Kidney (tissue), 14 donors: ENCODE data around the gene LRBA. TPM values are rescaled to one million over a fixed set of nuclear protein-coding genes. Genes with fewer than 3 reads are reported as not detected.

Experiments
- DNase-seq, 5 donors: peaks; one replicate each; pipeline ENCODE4 v3.0.0-alpha.2; 2013 to 2020
- FAIRE-seq: peaks from 2 replicates; lab custom pipeline; 2012; peaks lifted over from hg19 to GRCh38; lab: Jason Lieb, UNC
- H3K27ac ChIP-seq, 2 donors: one replicate each; pipeline ENCODE4 v1.7.0; 2013; ENCODE audit warnings: low read depth in 2 of 2, low read length in 2 of 2, inconsistent platforms in 1 of 2
- H3K27me3 ChIP-seq: one replicate; pipeline ENCODE4 v1.7.1; 2013; ENCODE audit warnings: low read length, inconsistent platforms; ENCODE audit not compliant: control insufficient read depth, insufficient read depth
- H3K36me3 ChIP-seq, 3 donors: one replicate each; pipeline versions ENCODE4 v1.7.0 to v1.7.1; 2013; ENCODE audit warnings: low read length in 3 of 3, control low read depth in 1 of 3, inconsistent platforms in 1 of 3; ENCODE audit not compliant: insufficient read depth in 3 of 3, control insufficient read depth in 2 of 3
- H3K4me1 ChIP-seq, 3 donors: one replicate each; pipeline versions ENCODE4 v1.7.0 to v1.7.1; 2013; ENCODE audit warnings: low read length in 3 of 3, inconsistent platforms in 1 of 3, low read depth in 1 of 3; ENCODE audit not compliant: control insufficient read depth in 2 of 3, insufficient read depth in 2 of 3
- H3K4me3 ChIP-seq, 3 donors: one replicate each; pipeline versions ENCODE4 v1.7.0 to v1.8.1; 2013; ENCODE audit warnings: low read length in 3 of 3, control low read depth in 1 of 3, inconsistent platforms in 1 of 3
- H3K9ac ChIP-seq, 3 donors: one replicate each; pipeline versions ENCODE4 v1.7.0 to v1.7.1; 2013; ENCODE audit warnings: low read length in 3 of 3, control low read depth in 1 of 3, inconsistent platforms in 1 of 3
- H3K9me3 ChIP-seq, 3 donors: one replicate each; pipeline versions ENCODE4 v1.7.0 to v1.7.1; 2013; ENCODE audit warnings: low read length in 3 of 3, control low read depth in 1 of 3, inconsistent platforms in 1 of 3; ENCODE audit not compliant: control insufficient read depth in 2 of 3, insufficient read depth in 1 of 3
- CTCF ChIP-seq: IDR thresholded peaks from 3 replicates; pipeline ENCODE4 v1.5.1; 2012; ENCODE audit warnings: mild to moderate bottlenecking, moderate library complexity, borderline replicate concordance; ENCODE audit not compliant: insufficient read depth; ENCODE audit errors: extremely low read depth
- intact Hi-C: fragments of 100-400 bp; cut with DNase I; formaldehyde crosslinking; loops from one replicate; pipeline ENCODE4 v1.11.1; 2022
- polyA plus RNA-seq: library from polyadenylated mRNA; stranded (reverse); fragments of 350-450 nt; fragmentation: Illumina TruSeq; extraction: RNeasy Lipid Tissue Mini Kit (QIAGEN cat#74804); gene quantifications from one replicate; pipeline ENCODE4 v1.2.3, GENCODE V29; 2014; ENCODE audit warnings: low read depth, low replicate concordance; ENCODE audit not compliant: insufficient read depth
- total RNA-seq: library from RNA; stranded (reverse); fragmentation: NEBNext Ultra II Directional; extraction: Animal tissue kit (Norgen Biotek cat#: 25700); gene quantifications from one replicate; pipeline ENCODE4 v1.2.1, GENCODE V29; 2021
- donor health status: control.
- donor health status: control.
- donor health status: control.
- donor health status: control.
- donor health status: control.
- donor health status: DM: yes; HTN: yes; CAD: no.
- donor health status: Normal renal cell carcinoma (clear cell type).

LRBA gene
- total and polyA plus RNA-seq, 2 donors from 2014 or later: 20.3 to 76.7 TPM

GRCh38 chr4:150244600-150244999 is 770.5 kb downstream of the LRBA start:
- intact Hi-C loops: no loop called here

GRCh38 chr4:150243932-150244331 is 771.2 kb downstream of the LRBA start:
- H3K9ac ChIP-seq: no peak overlapping the region
- no peak for FAIRE-seq
- intact Hi-C loops: no loop called here

More at GRCh38 chr4:150244600-150244999, 770.5 kb downstream of the LRBA start:
- Histone ChIP-seq H3K36me3 (no peaks in the 10 kb centered on the region), H3K4me3 (no peak overlapping the region), H3K27me3 (no peaks in the 10 kb centered on the region), H3K9me3 (no peaks in the 10 kb centered on the region), H3K27ac (no peak overlapping the region), H3K4me1 (no peaks in the 10 kb centered on the region), H3K9ac (no peak overlapping the region)
- TF ChIP-seq CTCF: no peak
- DNase-seq (peak in 2 of 5 donors; percentile 55 to 80), FAIRE-seq (no peak)

GRCh38 chr4:150242820-150243458 is 772.1 kb downstream of the LRBA start:
- Histone ChIP-seq H3K9me3 (no peaks in the 10 kb centered on the region), H3K4me1 (no peaks in the 10 kb centered on the region), H3K27ac (no peak overlapping the region), H3K4me3 (no peak overlapping the region), H3K36me3 (no peaks in the 10 kb centered on the region), H3K27me3 (no peaks in the 10 kb centered on the region), H3K9ac (no peak overlapping the region)
- FAIRE-seq (no peak), DNase-seq (peak in 3 of 5 donors; percentile 55 to 71 (median 65))
- peak; percentile 80 for TF ChIP-seq CTCF
- intact Hi-C loops: no loop called here

More at GRCh38 chr4:150243932-150244331, 771.2 kb downstream of the LRBA start:
- TF ChIP-seq CTCF: no peak
- no peaks in the 10 kb centered on the region for H3K27me3 ChIP-seq
- no peaks in the 10 kb centered on the region for H3K36me3 ChIP-seq
- no peaks in the 10 kb centered on the region for H3K9me3 ChIP-seq
- no peak for DNase-seq
- no peak overlapping the region for H3K4me3 ChIP-seq
- H3K4me1 ChIP-seq: no peaks in the 10 kb centered on the region
- H3K27ac ChIP-seq: no peak overlapping the region
